HL-60 (cell line): Measurements from ENCODE around the gene CDC42EP4.

ENCODE experiments used
- DNase-seq, 2 experiments: peaks; one replicate each; pipeline ENCODE4 v3.0.0-alpha.2; 2010 to 2020; ENCODE audit warnings: low read depth in 1 of 2, low spot score in 1 of 2
- H3K27ac ChIP-seq: fragments of 250-450 bp; sonication (Bioruptor Pico); replicated peaks from 2 replicates; pipeline ENCODE4 v1.5.1; 2020; ENCODE audit warnings: mild to moderate bottlenecking, moderate library complexity
- H3K27me3 ChIP-seq: fragments of 250-450 bp; sonication (Bioruptor Pico); 2 replicates; pipeline ENCODE4 v1.5.1; 2021; ENCODE audit warnings: mild to moderate bottlenecking, moderate library complexity; ENCODE audit not compliant: insufficient read depth, poor library complexity, severe bottlenecking
- H3K4me3 ChIP-seq: replicated peaks from 2 replicates; pipeline ENCODE4 v1.5.1; 2011; ENCODE audit warnings: mild to moderate bottlenecking, control low read depth, low read length; ENCODE audit not compliant: insufficient read depth
- CTCF ChIP-seq: IDR thresholded peaks from one replicate; pipeline ENCODE4 v1.5.1; 2011; ENCODE audit warnings: low read length, control low read depth, inconsistent platforms; ENCODE audit not compliant: insufficient read depth
- GABPA ChIP-seq: IDR thresholded peaks from 2 replicates; pipeline ENCODE4 v1.6.1; 2012; ENCODE audit warnings: low read depth
- POLR2AphosphoS5 ChIP-seq: IDR thresholded peaks from 2 replicates; pipeline ENCODE4 v1.6.1; 2012; ENCODE audit warnings: low read depth
- REST ChIP-seq: IDR thresholded peaks from 2 replicates; pipeline ENCODE4 v1.6.1; 2012; ENCODE audit warnings: low read depth; ENCODE audit not compliant: insufficient replicate concordance
- SPI1 ChIP-seq: IDR thresholded peaks from 2 replicates; pipeline ENCODE4 v1.6.1; 2012; ENCODE audit warnings: low read depth, mild to moderate bottlenecking, borderline replicate concordance

Gene CDC42EP4

GRCh38 chr17:73352261-73352660 is 40.5 kb upstream of the CDC42EP4 start:
- no peak for DNase-seq
- H3K27ac ChIP-seq = no peak overlapping the region
- TF ChIP-seq POLR2AphosphoS5 (no peak), REST (no peak), SPI1 (no peak), GABPA (no peak), CTCF (no peak)
- H3K4me3 ChIP-seq = no peak overlapping the region
- no peaks in the 10 kb centered on the region for H3K27me3 ChIP-seq

GRCh38 chr17:73351764-73352163 is 40.0 kb upstream of the CDC42EP4 start:
- DNase-seq = no peak
- Histone ChIP-seq H3K27ac (no peak overlapping the region), H3K4me3 (no peak overlapping the region), H3K27me3 (no peaks in the 10 kb centered on the region)
- TF ChIP-seq GABPA = no peak
- TF ChIP-seq SPI1 = no peak
- TF ChIP-seq CTCF = no peak
- TF ChIP-seq POLR2AphosphoS5 = no peak
- TF ChIP-seq REST = no peak

- no peak overlapping the region for H3K27ac ChIP-seq
- no peak overlapping the region for H3K4me3 ChIP-seq
- TF ChIP-seq POLR2AphosphoS5 = no peak
- no peak for TF ChIP-seq CTCF
- no peak for TF ChIP-seq SPI1
- no peak for TF ChIP-seq GABPA
- no peak for TF ChIP-seq REST
- DNase-seq = no peak
- H3K27me3 ChIP-seq = no peaks in the 10 kb centered on the region
Measured at GRCh38 chr17:73350864-73351263, 39.1 kb upstream of the CDC42EP4 start.
